ENCODE results near the gene NOX5.

Gene NOX5

DNA sequence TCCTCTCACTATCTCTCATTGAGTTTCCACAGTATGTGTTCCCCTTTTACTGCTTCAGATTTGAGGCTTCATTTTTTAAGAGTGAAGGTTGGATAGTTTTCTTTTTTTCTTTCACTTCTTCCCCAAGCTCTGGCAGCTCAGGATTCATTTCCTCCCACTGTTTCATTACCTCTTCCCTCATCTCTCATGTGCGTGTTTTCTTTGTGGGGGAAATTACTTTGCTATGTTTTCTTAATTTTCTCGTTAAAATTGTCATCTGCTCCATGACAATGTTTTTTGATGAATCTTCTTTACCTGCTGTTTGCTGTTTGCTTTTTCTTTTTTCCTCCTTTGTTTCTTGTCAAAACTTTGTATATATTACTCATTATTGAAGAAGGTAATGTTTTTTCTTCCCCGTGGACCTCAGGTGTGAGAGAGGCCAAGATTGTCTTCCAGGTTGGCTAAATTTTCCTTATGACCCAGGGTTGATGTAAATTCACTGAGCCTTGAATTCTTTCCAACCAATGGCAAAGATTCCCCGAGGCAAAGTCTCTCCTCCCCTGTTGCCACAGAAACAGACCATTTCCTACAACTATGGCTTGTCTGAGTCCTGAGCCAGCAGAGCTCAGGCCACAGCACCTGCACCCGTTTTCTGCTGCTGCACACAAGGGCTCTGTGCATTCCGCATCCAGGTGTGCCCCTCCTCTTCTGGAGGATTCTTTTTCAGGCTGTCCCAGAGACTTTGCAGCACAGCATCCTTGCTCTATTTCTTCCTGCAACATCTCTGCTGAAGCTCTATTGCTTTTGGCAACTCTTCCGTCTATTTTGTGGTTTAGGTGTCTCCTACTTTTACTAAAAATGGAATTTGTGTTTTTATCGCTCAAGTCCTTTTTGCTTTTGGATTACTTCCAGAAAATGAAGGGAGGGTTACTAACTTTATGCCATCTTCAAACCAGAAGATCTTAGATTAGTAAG lies 66.1 kb downstream of the NOX5 start:
- H3K9ac ChIP-seq (ENCODE audit: low read length in 2 of 2): no peak overlapping the region
- no peak overlapping the region for H3K27ac ChIP-seq (ENCODE audit: low read length)
- H3K4me3 ChIP-seq (ENCODE audit: low read length in 2 of 2): no peak overlapping the region

DNA sequence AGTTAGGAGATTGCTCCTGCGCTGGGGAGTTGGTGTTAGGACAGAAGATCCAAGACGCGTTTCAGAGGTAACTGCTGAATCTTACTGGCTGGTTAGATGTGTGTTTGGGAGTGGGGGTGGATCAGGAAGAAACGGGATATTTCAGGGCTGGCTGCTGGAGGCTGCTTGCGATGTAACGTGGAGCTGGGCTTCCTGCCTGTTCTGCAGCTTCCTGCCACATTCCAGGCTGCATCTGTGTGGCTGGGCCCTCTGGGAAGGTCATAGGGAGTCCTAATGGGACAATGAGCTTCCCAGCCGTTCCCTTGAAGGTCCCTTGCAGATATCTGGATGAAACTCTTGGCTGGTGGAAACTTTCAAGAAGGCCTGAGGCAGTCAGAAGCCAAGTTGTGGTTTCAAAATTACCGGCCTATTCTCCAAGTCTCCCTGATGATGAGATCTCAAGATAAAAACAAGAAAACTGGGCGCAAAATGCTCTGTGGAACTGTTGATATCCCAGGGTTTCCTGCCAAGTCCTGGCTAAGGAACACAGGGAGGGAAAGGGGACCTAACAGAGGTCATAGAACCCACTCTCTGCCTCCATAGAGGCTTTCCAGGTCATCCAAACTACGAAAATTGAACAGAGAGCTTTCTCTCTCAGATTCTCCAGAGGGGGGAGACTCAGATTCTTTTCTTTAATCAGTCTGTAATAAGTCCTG lies 67.0 kb downstream of the NOX5 start:
- H3K4me3 ChIP-seq (ENCODE audit: low read length in 2 of 2): no peak overlapping the region
- peak overlapping the region; percentile 41 for H3K27ac ChIP-seq (ENCODE audit: low read length)
- no peak overlapping the region for H3K9ac ChIP-seq (ENCODE audit: low read length in 2 of 2)

More for the DNA sequence above, 66.1 kb downstream of the NOX5 start:
- Histone ChIP-seq H3K9me3 (ENCODE audit: control insufficient read depth in 2 of 2, low read length in 2 of 2) (no peaks in the 10 kb centered on the region), H3K27me3 (ENCODE audit: control insufficient read depth in 1 of 2, insufficient read depth in 2 of 2, low read length in 2 of 2) (no peaks in the 10 kb centered on the region), H3K36me3 (ENCODE audit: control insufficient read depth in 2 of 2, insufficient read depth in 2 of 2, low read length in 2 of 2) (no peaks in the 10 kb centered on the region), H3K4me1 (ENCODE audit: control insufficient read depth, insufficient read depth, low read length) (peaks cover 2% of the 10 kb centered on the region)

DNA sequence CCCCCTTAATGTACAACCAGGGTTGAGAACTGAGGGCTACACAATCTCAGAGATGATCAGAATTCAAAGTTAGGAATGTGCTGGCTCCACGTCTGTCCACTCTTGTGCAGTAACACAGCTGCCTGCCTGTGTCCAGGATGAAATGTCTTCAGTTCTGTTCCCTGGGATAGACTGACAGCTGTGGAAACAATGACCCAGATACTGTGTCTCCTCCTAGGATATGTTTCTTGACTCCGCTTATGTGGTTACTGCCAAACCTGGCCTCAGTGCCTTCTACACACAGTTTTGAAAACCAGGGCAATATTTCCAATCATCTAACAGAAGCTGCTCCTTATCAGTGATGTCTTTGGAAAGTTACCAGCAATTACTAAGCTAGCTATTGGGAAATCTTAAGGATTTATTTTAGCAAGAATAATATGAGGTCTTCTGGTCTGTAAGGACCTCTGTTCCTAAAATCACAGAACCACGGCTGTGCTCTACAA lies 67.6 kb downstream of the NOX5 start:
- H3K9me3 ChIP-seq (ENCODE audit: control insufficient read depth in 2 of 2, low read length in 2 of 2): no peaks in the 10 kb centered on the region
- no peaks in the 10 kb centered on the region for H3K36me3 ChIP-seq (ENCODE audit: control insufficient read depth in 2 of 2, insufficient read depth in 2 of 2, low read length in 2 of 2)
- peaks cover 0 to 2% of the 10 kb centered on the region in 2 donors for H3K27me3 ChIP-seq (ENCODE audit: control insufficient read depth in 1 of 2, insufficient read depth in 2 of 2, low read length in 2 of 2)
- no peak overlapping the region for H3K4me3 ChIP-seq (ENCODE audit: low read length in 2 of 2)
- peak overlapping the region; percentile 41 for H3K27ac ChIP-seq (ENCODE audit: low read length)
- no peak overlapping the region for H3K9ac ChIP-seq (ENCODE audit: low read length in 2 of 2)
- H3K4me1 ChIP-seq (ENCODE audit: control insufficient read depth, insufficient read depth, low read length): peaks cover 2% of the 10 kb centered on the region

More for the DNA sequence above, 67.0 kb downstream of the NOX5 start:
- H3K9me3 ChIP-seq (ENCODE audit: control insufficient read depth in 2 of 2, low read length in 2 of 2): no peaks in the 10 kb centered on the region
- no peaks in the 10 kb centered on the region for H3K36me3 ChIP-seq (ENCODE audit: control insufficient read depth in 2 of 2, insufficient read depth in 2 of 2, low read length in 2 of 2)
- peaks cover 2% of the 10 kb centered on the region for H3K4me1 ChIP-seq (ENCODE audit: control insufficient read depth, insufficient read depth, low read length)
- peaks cover 0 to under 1% of the 10 kb centered on the region in 2 donors for H3K27me3 ChIP-seq (ENCODE audit: control insufficient read depth in 1 of 2, insufficient read depth in 2 of 2, low read length in 2 of 2)

DNA sequence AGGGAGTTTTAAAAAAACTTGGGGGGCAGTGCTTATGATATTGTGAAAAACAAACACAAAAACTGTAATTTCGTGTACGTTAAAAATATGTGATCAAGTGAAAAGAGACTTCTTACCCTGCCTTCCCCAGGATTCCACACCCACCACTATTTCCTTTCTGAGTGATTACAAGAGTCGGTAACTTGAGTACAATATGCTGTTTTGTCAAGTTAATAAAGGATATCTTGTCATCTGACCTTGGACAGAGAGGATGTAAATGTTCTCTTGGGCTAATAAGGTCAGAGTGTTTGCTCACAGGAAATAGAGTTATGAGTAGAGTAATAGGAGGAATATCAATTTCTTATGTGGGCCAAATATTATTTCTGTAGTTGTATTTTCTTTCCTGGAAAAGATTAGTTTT lies 68.1 kb downstream of the NOX5 start:
- H3K36me3 ChIP-seq (ENCODE audit: control insufficient read depth in 2 of 2, insufficient read depth in 2 of 2, low read length in 2 of 2): no peaks in the 10 kb centered on the region
- H3K27ac ChIP-seq (ENCODE audit: low read length): no peak overlapping the region
- H3K27me3 ChIP-seq (ENCODE audit: control insufficient read depth in 1 of 2, insufficient read depth in 2 of 2, low read length in 2 of 2): peaks cover 0 to 4% of the 10 kb centered on the region in 2 donors
- H3K9me3 ChIP-seq (ENCODE audit: control insufficient read depth in 2 of 2, low read length in 2 of 2): no peaks in the 10 kb centered on the region
- H3K9ac ChIP-seq (ENCODE audit: low read length in 2 of 2): no peak overlapping the region
- H3K4me1 ChIP-seq (ENCODE audit: control insufficient read depth, insufficient read depth, low read length): peaks cover 2% of the 10 kb centered on the region
- no peak overlapping the region for H3K4me3 ChIP-seq (ENCODE audit: low read length in 2 of 2)

- Histone ChIP-seq H3K36me3 (ENCODE audit: control insufficient read depth in 2 of 2, insufficient read depth in 2 of 2, low read length in 2 of 2) (no peaks in the 10 kb centered on the region), H3K27ac (ENCODE audit: low read length) (no peak overlapping the region), H3K9ac (ENCODE audit: low read length in 2 of 2) (no peak overlapping the region), H3K9me3 (ENCODE audit: control insufficient read depth in 2 of 2, low read length in 2 of 2) (no peaks in the 10 kb centered on the region), H3K27me3 (ENCODE audit: control insufficient read depth in 1 of 2, insufficient read depth in 2 of 2, low read length in 2 of 2) (peaks cover 0 to 11% of the 10 kb centered on the region in 2 donors), H3K4me3 (ENCODE audit: low read length in 2 of 2) (no peak overlapping the region), H3K4me1 (ENCODE audit: control insufficient read depth, insufficient read depth, low read length) (peaks cover 2% of the 10 kb centered on the region)
Observed at GRCh38 chr15:69084404-69085030, 70.0 kb downstream of the NOX5 start.

- H3K4me3 ChIP-seq (ENCODE audit: low read length in 2 of 2): no peak overlapping the region
- H3K27ac ChIP-seq (ENCODE audit: low read length): no peak overlapping the region
- H3K9ac ChIP-seq (ENCODE audit: low read length in 2 of 2): no peak overlapping the region
- peaks cover 2% of the 10 kb centered on the region for H3K4me1 ChIP-seq (ENCODE audit: control insufficient read depth, insufficient read depth, low read length)
- peaks cover 0 to 11% of the 10 kb centered on the region in 2 donors for H3K27me3 ChIP-seq (ENCODE audit: control insufficient read depth in 1 of 2, insufficient read depth in 2 of 2, low read length in 2 of 2)
- H3K36me3 ChIP-seq (ENCODE audit: control insufficient read depth in 2 of 2, insufficient read depth in 2 of 2, low read length in 2 of 2): no peaks in the 10 kb centered on the region
- H3K9me3 ChIP-seq (ENCODE audit: control insufficient read depth in 2 of 2, low read length in 2 of 2): no peaks in the 10 kb centered on the region
Observed at GRCh38 chr15:69085325-69086081, 71.0 kb downstream of the NOX5 start.

GRCh38 chr15:69086427-69087204 lies 72.1 kb downstream of the NOX5 start:
- H3K9ac ChIP-seq (ENCODE audit: low read length in 2 of 2): no peak overlapping the region
- no peak overlapping the region for H3K4me3 ChIP-seq (ENCODE audit: low read length in 2 of 2)
- H3K27me3 ChIP-seq (ENCODE audit: control insufficient read depth in 1 of 2, insufficient read depth in 2 of 2, low read length in 2 of 2): peaks cover 0 to 11% of the 10 kb centered on the region in 2 donors
- no peak overlapping the region for H3K27ac ChIP-seq (ENCODE audit: low read length)
- peaks cover 2% of the 10 kb centered on the region for H3K4me1 ChIP-seq (ENCODE audit: control insufficient read depth, insufficient read depth, low read length)
- H3K36me3 ChIP-seq (ENCODE audit: control insufficient read depth in 2 of 2, insufficient read depth in 2 of 2, low read length in 2 of 2): no peaks in the 10 kb centered on the region
- H3K9me3 ChIP-seq (ENCODE audit: control insufficient read depth in 2 of 2, low read length in 2 of 2): no peaks in the 10 kb centered on the region

- H3K9ac ChIP-seq (ENCODE audit: low read length in 2 of 2): no peak overlapping the region
- peaks cover 0 to 11% of the 10 kb centered on the region in 2 donors for H3K27me3 ChIP-seq (ENCODE audit: control insufficient read depth in 1 of 2, insufficient read depth in 2 of 2, low read length in 2 of 2)
- H3K4me3 ChIP-seq (ENCODE audit: low read length in 2 of 2): no peak overlapping the region
- H3K36me3 ChIP-seq (ENCODE audit: control insufficient read depth in 2 of 2, insufficient read depth in 2 of 2, low read length in 2 of 2): no peaks in the 10 kb centered on the region
- no peak overlapping the region for H3K27ac ChIP-seq (ENCODE audit: low read length)
- no peaks in the 10 kb centered on the region for H3K9me3 ChIP-seq (ENCODE audit: control insufficient read depth in 2 of 2, low read length in 2 of 2)
- peaks cover 2% of the 10 kb centered on the region for H3K4me1 ChIP-seq (ENCODE audit: control insufficient read depth, insufficient read depth, low read length)
Observed at GRCh38 chr15:69087366-69087976, 73.0 kb downstream of the NOX5 start.

DNA sequence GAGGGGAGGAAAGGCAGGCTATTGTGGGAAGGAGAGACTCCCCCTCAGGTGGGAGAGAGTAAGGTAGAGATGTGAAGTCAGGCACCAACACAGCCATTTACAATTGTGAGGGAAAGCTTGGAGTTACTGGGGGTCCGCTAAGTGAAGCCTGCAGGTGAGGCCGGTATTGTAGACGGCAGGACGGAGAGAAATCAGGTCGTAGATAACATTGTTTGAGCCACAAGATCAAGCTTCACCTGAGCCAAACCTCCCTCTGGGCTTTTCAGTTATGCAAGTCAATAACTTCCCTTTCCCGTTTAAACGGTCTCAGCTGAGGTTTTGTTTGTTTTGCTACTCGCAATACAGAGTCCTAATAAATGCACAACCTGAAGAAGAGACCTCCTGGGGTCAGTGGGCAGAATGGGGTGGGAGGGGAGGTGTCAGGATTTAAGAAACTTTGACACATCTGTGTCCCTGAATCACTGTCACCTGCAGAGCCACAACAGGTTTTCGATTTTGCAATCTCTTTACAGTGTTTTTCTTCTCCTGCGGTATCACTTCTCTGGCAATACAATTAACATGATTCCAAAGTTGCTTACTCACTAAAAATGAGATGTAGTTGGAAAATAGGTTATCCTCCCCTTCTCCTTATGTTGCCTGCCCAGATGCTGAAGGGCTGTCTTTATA lies 73.9 kb downstream of the NOX5 start:
- Histone ChIP-seq H3K27me3 (ENCODE audit: control insufficient read depth in 1 of 2, insufficient read depth in 2 of 2, low read length in 2 of 2) (peaks cover 0 to 11% of the 10 kb centered on the region in 2 donors), H3K4me3 (ENCODE audit: low read length in 2 of 2) (no peak overlapping the region), H3K9me3 (ENCODE audit: control insufficient read depth in 2 of 2, low read length in 2 of 2) (no peaks in the 10 kb centered on the region)

More for the DNA sequence above, 73.9 kb downstream of the NOX5 start:
- H3K4me1 ChIP-seq (ENCODE audit: control insufficient read depth, insufficient read depth, low read length): peaks cover 2% of the 10 kb centered on the region
- no peaks in the 10 kb centered on the region for H3K36me3 ChIP-seq (ENCODE audit: control insufficient read depth in 2 of 2, insufficient read depth in 2 of 2, low read length in 2 of 2)
- no peak overlapping the region for H3K27ac ChIP-seq (ENCODE audit: low read length)
- H3K9ac ChIP-seq (ENCODE audit: low read length in 2 of 2): no peak overlapping the region
